Urothelium cell line (cell line): ENCODE measurements around the gene IGF2BP2.
"Not testable (repeated sequence)": the region's sequence is repeated elsewhere in the genome, so short reads cannot be mapped to it uniquely, and the experiment has no call there.

ENCODE experiments used
- DNase-seq: peaks from one replicate; pipeline ENCODE4 v3.0.0; 2011; ENCODE audit warnings: low spot score, mixed read lengths
- FAIRE-seq: peaks from 2 replicates; lab custom pipeline; 2011; peaks lifted over from hg19 to GRCh38; lab: Jason Lieb, UNC

Gene IGF2BP2

GRCh38 chr3:185717121-185717520 is 107.7 kb downstream of the IGF2BP2 start:
- no peak for DNase-seq
- FAIRE-seq: no peak

GRCh38 chr3:185716436-185717108 is 108.3 kb downstream of the IGF2BP2 start:
- DNase-seq (no peak), FAIRE-seq (no peak)

- FAIRE-seq (no peak), DNase-seq (no peak)
Observed at GRCh38 chr3:185715091-185715490, 109.8 kb downstream of the IGF2BP2 start.

- FAIRE-seq (no peak), DNase-seq (no peak)
Observed at GRCh38 chr3:185714085-185714484, 110.8 kb downstream of the IGF2BP2 start.

GRCh38 chr3:185713015-185713414 is 111.8 kb downstream of the IGF2BP2 start:
- FAIRE-seq: no peak
- DNase-seq: no peak

- DNase-seq (no peak), FAIRE-seq (no peak)
Observed at GRCh38 chr3:185712337-185712736, 112.5 kb downstream of the IGF2BP2 start.

- DNase-seq: no peak
- no peak for FAIRE-seq
Observed at GRCh38 chr3:185711255-185711870, 113.5 kb downstream of the IGF2BP2 start.

GRCh38 chr3:185709251-185709955 is 115.4 kb downstream of the IGF2BP2 start:
- no peak for DNase-seq
- no peak for FAIRE-seq

- FAIRE-seq (no peak), DNase-seq (no peak)
Observed at GRCh38 chr3:185708392-185708791, 116.5 kb downstream of the IGF2BP2 start.

- no peak for FAIRE-seq
- no peak for DNase-seq
Observed at GRCh38 chr3:185705498-185705897, 119.3 kb downstream of the IGF2BP2 start.

- no peak for DNase-seq
Observed at GRCh38 chr3:185702262-185703225, 122.3 kb downstream of the IGF2BP2 start.

GRCh38 chr3:185701611-185702261 is 123.1 kb downstream of the IGF2BP2 start:
- FAIRE-seq: no peak

More at GRCh38 chr3:185702262-185703225, 122.3 kb downstream of the IGF2BP2 start:
- FAIRE-seq: no peak

GRCh38 chr3:185699927-185700326 is 124.9 kb downstream of the IGF2BP2 start:
- FAIRE-seq (no peak), DNase-seq (no peak)

More at GRCh38 chr3:185701611-185702261, 123.1 kb downstream of the IGF2BP2 start:
- no peak for DNase-seq

GRCh38 chr3:185697228-185697627 is 127.6 kb downstream of the IGF2BP2 start:
- not testable (repeated sequence) for DNase-seq, FAIRE-seq

GRCh38 chr3:185696039-185696438 is 128.8 kb downstream of the IGF2BP2 start:
- FAIRE-seq (no peak), DNase-seq (no peak)

- DNase-seq (no peak), FAIRE-seq (no peak)
Observed at GRCh38 chr3:185693985-185694653, 130.7 kb downstream of the IGF2BP2 start.

GRCh38 chr3:185691622-185692021 is 133.2 kb downstream of the IGF2BP2 start:
- DNase-seq (no peak), FAIRE-seq (no peak)

- FAIRE-seq: no peak
- DNase-seq: no peak
Observed at GRCh38 chr3:185687271-185687878, 137.5 kb downstream of the IGF2BP2 start.
